ENCODE measurements around the gene TRIM32. TPM values are rescaled to one million over a fixed set of nuclear protein-coding genes. Genes with fewer than 3 reads are reported as not detected.

The TRIM32 gene
- total RNA-seq, 4 donors from 2014 or later: 12.9 to 19.2 (median 17.3) TPM

- TF ChIP-seq CTCF (IDR thresholded peaks at IDR 0.05) (no peak), POLR2AphosphoS5 (IDR thresholded peaks at IDR 0.05) (no peak), POLR2A (IDR thresholded peaks at IDR 0.05; ENCODE audit: low read depth) (no peak), EP300 (IDR thresholded peaks at IDR 0.05) (no peak)
- Histone ChIP-seq H3K36me3 (peaks cover 9 to 27% (median 21%) of the 10 kb centered on the region in 4 donors), H3K27ac (replicated peaks in 1 of 4) (no peak overlapping the region), H3K27me3 (no peaks in the 10 kb centered on the region), H3K4me3 (no peak overlapping the region), H3K9me3 (no peaks in the 10 kb centered on the region), H3K4me1 (peaks cover 0 to 22% (median 2%) of the 10 kb centered on the region in 4 donors)
- DNase-seq (ENCODE audit: extremely low spot score): no peak
- intact Hi-C loops (cut with DNase I): no loop called here
- 100% methylated on average over 3 of the region's 3 CpGs for WGBS
Observed at GRCh38 chr9:116703634-116704033, 16.5 kb downstream of the TRIM32 start.

- no peak for DNase-seq (ENCODE audit: extremely low spot score)
- Histone ChIP-seq H3K36me3 (peaks cover under 1 to 18% (median 12%) of the 10 kb centered on the region in 4 donors), H3K27me3 (no peaks in the 10 kb centered on the region), H3K4me1 (peaks cover 0 to 22% (median 2%) of the 10 kb centered on the region in 4 donors), H3K4me3 (no peak overlapping the region), H3K9me3 (no peaks in the 10 kb centered on the region), H3K27ac (replicated peaks in 1 of 4) (no peak overlapping the region)
- intact Hi-C loops (cut with DNase I): no loop called here
- TF ChIP-seq EP300 (IDR thresholded peaks at IDR 0.05): no peak
- TF ChIP-seq CTCF (IDR thresholded peaks at IDR 0.05): no peak
- no peak for TF ChIP-seq POLR2AphosphoS5 (IDR thresholded peaks at IDR 0.05)
- no peak for TF ChIP-seq POLR2A (IDR thresholded peaks at IDR 0.05; ENCODE audit: low read depth)
Observed at GRCh38 chr9:116704470-116704869, 17.4 kb downstream of the TRIM32 start.

- TF ChIP-seq EP300 (IDR thresholded peaks at IDR 0.05): no peak
- TF ChIP-seq POLR2AphosphoS5 (IDR thresholded peaks at IDR 0.05): no peak
- no peak for TF ChIP-seq CTCF (IDR thresholded peaks at IDR 0.05)
- no peak for TF ChIP-seq POLR2A (IDR thresholded peaks at IDR 0.05; ENCODE audit: low read depth)
- H3K9me3 ChIP-seq: no peaks in the 10 kb centered on the region
- H3K36me3 ChIP-seq: peaks cover 0 to 8% (median 2%) of the 10 kb centered on the region in 4 donors
- DNase-seq (ENCODE audit: extremely low spot score): no peak
- H3K27ac ChIP-seq (replicated peaks in 1 of 4): no peak overlapping the region
- peaks cover 0 to 22% (median 2%) of the 10 kb centered on the region in 4 donors for H3K4me1 ChIP-seq
- no peaks in the 10 kb centered on the region for H3K27me3 ChIP-seq
- intact Hi-C loops (cut with DNase I): no loop called here
- WGBS: 73% methylated on average over 1 of the region's 1 CpG
- no peak overlapping the region for H3K4me3 ChIP-seq
Observed at GRCh38 chr9:116705531-116705930, 18.4 kb downstream of the TRIM32 start.

GRCh38 chr9:116706310-116707290 lies 19.5 kb downstream of the TRIM32 start:
- no peak overlapping the region for H3K27ac ChIP-seq (replicated peaks in 1 of 4)
- TF ChIP-seq EP300 (IDR thresholded peaks at IDR 0.05): no peak
- H3K9me3 ChIP-seq: no peaks in the 10 kb centered on the region
- peaks cover 0 to 4% (median 0%) of the 10 kb centered on the region in 4 donors for H3K36me3 ChIP-seq
- H3K4me3 ChIP-seq: no peak overlapping the region
- intact Hi-C loops (cut with DNase I): no loop called here
- H3K27me3 ChIP-seq: no peaks in the 10 kb centered on the region
- peaks cover 0 to 13% (median 0%) of the 10 kb centered on the region in 4 donors for H3K4me1 ChIP-seq
- WGBS: 81% methylated on average over 8 of the region's 8 CpGs
- DNase-seq (ENCODE audit: extremely low spot score): no peak

DNA sequence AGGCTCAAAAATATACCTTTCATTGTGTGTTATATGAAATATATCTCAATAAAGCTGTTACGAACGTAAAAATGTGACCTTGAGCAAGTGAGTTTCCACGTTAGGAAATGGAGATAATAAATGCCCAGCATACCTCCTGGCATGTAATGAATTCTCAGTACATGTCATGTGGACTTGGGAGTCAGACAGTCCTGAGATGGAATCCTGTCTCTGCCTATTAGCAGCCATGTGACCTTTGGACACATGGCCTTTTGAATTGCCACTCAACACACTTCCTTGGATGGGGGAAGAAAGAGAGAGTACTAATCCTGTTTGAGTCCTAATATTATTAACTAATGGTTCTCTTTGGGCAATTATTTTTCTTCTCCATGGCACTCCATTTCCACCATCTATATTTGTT lies 25.7 kb downstream of the TRIM32 start:
- no peak overlapping the region for H3K27ac ChIP-seq (replicated peaks in 1 of 4)
- no peaks in the 10 kb centered on the region for H3K36me3 ChIP-seq
- intact Hi-C loops (cut with DNase I): no loop called here
- DNase-seq (ENCODE audit: extremely low spot score): no peak
- H3K9me3 ChIP-seq: no peaks in the 10 kb centered on the region
- WGBS: 92% methylated on average over 3 of the region's 3 CpGs
- TF ChIP-seq CTCF (IDR thresholded peaks at IDR 0.05) (no peak), POLR2AphosphoS5 (IDR thresholded peaks at IDR 0.05) (no peak), POLR2A (IDR thresholded peaks at IDR 0.05; ENCODE audit: low read depth) (no peak), EP300 (IDR thresholded peaks at IDR 0.05) (no peak)
- H3K27me3 ChIP-seq: no peaks in the 10 kb centered on the region
- no peak overlapping the region for H3K4me3 ChIP-seq
- peaks cover 0 to 4% (median 3%) of the 10 kb centered on the region in 4 donors for H3K4me1 ChIP-seq

All from esophagus muscularis mucosa (tissue), 4 donors.